ENCODE measurements around the gene GPI. TPM values are rescaled to one million over a fixed set of nuclear protein-coding genes. Genes with fewer than 3 reads are reported as not detected.

The GPI gene
- total RNA-seq, 1 donor from 2014 or later = 221 TPM

DNA sequence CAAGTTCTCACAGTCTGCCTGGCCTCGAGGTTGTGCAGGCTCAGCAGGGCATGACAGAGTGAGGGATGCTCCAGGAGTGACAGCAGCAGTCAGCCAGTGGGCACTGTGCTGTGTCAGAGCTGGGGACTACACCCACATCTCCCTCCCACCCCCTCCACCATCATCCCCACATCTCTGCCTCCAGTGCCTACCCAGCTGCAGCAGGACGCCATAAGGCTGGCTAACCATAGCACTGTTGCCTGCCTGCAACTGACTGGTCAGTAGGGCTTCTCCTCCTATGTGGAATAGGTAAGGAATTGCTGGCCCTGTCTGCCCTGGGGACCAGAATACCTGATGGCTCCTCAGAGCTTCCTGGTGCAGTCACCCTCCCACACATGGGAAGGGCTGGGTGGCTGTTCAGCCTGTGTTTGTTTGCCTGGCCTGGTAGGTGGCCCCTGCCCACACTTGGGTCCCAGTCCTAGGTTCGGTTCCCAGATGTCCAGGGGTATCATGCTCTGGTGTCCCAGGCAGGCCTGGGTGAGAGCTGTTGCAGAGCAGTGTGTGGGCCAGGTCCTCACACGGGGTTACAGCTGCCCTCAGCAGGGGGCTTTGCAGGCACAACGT lies 15.7 kb downstream of the GPI start:
- Mint-ChIP-seq H3K27ac (ENCODE audit: unreplicated experiment) (no peak overlapping the region), H3K4me3 (ENCODE audit: unreplicated experiment) (no peak overlapping the region), H3K27me3 (ENCODE audit: low read depth) (no peaks in the 10 kb centered on the region), H3K9me3 (ENCODE audit: low read depth) (no peaks in the 10 kb centered on the region), H3K4me1 (ENCODE audit: low read depth) (no peaks in the 10 kb centered on the region), H3K36me3 (ENCODE audit: low read depth) (peaks cover 51% of the 10 kb centered on the region)
- DNase-seq (ENCODE audit: low spot score) = no peak
- TF ChIP-seq, protein P1, sequence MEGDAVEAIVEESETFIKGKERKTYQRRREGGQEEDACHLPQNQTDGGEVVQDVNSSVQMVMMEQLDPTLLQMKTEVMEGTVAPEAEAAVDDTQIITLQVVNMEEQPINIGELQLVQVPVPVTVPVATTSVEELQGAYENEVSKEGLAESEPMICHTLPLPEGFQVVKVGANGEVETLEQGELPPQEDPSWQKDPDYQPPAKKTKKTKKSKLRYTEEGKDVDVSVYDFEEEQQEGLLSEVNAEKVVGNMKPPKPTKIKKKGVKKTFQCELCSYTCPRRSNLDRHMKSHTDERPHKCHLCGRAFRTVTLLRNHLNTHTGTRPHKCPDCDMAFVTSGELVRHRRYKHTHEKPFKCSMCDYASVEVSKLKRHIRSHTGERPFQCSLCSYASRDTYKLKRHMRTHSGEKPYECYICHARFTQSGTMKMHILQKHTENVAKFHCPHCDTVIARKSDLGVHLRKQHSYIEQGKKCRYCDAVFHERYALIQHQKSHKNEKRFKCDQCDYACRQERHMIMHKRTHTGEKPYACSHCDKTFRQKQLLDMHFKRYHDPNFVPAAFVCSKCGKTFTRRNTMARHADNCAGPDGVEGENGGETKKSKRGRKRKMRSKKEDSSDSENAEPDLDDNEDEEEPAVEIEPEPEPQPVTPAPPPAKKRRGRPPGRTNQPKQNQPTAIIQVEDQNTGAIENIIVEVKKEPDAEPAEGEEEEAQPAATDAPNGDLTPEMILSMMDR (IDR thresholded peaks at IDR 0.05) = no peak

DNA sequence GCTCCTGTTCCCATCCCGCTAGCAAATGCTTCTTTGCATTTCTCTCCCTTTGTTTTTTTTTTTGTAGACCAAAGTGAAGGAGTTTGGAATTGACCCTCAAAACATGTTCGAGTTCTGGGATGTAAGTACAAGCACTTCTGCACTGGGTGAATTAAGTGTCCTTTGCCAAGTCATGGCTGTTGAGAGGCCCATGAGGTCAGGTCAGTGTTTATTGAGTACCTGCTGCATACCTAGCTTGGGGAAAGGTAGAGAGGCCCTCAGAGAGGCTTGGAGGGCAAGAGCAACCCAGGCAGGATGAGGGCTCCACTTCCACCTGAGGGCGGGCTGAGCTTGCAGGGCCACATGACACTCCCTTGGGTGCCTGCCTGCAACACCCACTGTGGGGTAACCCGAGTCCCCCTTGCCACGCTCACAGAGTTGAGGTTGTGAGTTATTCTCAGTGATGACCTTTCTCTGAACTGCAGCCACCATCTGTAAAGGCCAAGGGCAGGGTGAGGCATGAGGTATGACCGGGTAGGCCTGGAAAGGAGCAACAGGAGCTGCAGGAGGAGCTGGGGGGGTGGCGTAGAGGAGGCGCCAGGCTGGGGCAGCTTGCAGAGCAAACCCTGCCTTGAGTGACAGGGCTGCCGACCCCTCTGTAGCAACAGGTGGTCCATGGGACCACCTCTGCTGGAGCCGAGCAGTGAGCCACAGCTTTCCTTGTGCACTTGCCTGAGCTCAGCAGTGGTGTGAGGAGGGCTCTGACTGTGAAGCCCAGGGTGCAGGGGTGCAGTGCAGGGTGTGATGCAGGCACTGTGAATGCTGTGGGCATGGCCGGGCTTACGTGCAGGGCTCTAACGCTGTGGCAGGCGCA lies 16.6 kb downstream of the GPI start:
- Mint-ChIP-seq H3K36me3 (ENCODE audit: low read depth) (peaks cover 57% of the 10 kb centered on the region), H3K27me3 (ENCODE audit: low read depth) (no peaks in the 10 kb centered on the region)

DNA sequence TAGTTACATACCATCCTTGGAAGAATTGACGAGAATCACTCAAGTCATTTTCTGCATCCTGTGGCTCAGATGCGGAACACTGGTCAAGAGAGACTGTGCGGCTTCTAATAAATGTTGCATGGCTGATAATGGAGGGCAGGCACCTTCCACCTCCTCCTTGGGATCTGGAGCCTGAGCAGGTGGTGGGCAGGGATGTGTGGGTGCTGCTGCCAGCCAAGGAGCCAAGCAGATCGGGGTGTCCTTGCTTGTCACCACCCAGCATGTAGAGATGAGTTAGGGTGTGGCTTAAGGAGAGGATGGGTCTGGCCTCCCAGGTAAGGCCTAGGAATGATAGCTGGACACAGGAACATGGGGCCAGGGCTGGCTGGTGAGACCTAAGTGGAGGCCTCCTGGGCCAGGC lies 17.5 kb downstream of the GPI start:
- TF ChIP-seq, protein P1 (IDR thresholded peaks at IDR 0.05) = no peak
- Mint-ChIP-seq H3K4me3 (ENCODE audit: unreplicated experiment) (no peak overlapping the region), H3K27ac (ENCODE audit: unreplicated experiment) (no peak overlapping the region), H3K4me1 (ENCODE audit: low read depth) (no peaks in the 10 kb centered on the region), H3K36me3 (ENCODE audit: low read depth) (peaks cover 56% of the 10 kb centered on the region), H3K27me3 (ENCODE audit: low read depth) (no peaks in the 10 kb centered on the region), H3K9me3 (ENCODE audit: low read depth) (no peaks in the 10 kb centered on the region)
- DNase-seq (ENCODE audit: low spot score) = no peak

More for the DNA sequence above, 16.6 kb downstream of the GPI start:
- no peak overlapping the region for H3K4me3 Mint-ChIP-seq (ENCODE audit: unreplicated experiment)
- no peak for DNase-seq (ENCODE audit: low spot score)
- no peaks in the 10 kb centered on the region for H3K9me3 Mint-ChIP-seq (ENCODE audit: low read depth)
- no peak overlapping the region for H3K27ac Mint-ChIP-seq (ENCODE audit: unreplicated experiment)
- no peaks in the 10 kb centered on the region for H3K4me1 Mint-ChIP-seq (ENCODE audit: low read depth)
- TF ChIP-seq, protein P1 (IDR thresholded peaks at IDR 0.05) = no peak

DNA sequence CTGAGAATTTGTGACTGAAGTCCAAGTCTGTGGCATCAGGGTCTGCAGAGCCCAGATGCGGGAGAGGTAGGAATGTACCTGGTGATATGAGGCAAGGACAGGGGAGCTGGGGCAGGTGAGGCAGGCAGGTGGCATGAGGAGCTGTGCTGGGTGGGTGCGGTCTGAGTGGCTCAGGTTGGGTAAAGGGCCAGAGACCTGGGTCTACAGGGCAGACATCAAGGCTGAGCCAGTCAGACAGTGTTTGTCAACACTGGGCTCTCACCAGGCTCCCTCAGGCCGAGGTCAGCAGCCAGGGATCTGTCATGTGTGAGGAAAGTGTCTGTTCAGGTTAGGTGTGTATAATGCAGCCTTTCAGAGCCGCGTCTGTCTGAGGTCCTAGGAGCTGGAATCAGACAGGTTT lies 18.6 kb downstream of the GPI start:
- no peak for DNase-seq (ENCODE audit: low spot score)
- H3K36me3 Mint-ChIP-seq (ENCODE audit: low read depth) = peaks cover 58% of the 10 kb centered on the region
- H3K4me1 Mint-ChIP-seq (ENCODE audit: low read depth) = no peaks in the 10 kb centered on the region
- H3K4me3 Mint-ChIP-seq (ENCODE audit: unreplicated experiment) = no peak overlapping the region
- no peaks in the 10 kb centered on the region for H3K27me3 Mint-ChIP-seq (ENCODE audit: low read depth)
- TF ChIP-seq, protein P1 (IDR thresholded peaks at IDR 0.05) = no peak
- peak overlapping the region; percentile 38 for H3K27ac Mint-ChIP-seq (ENCODE audit: unreplicated experiment)
- H3K9me3 Mint-ChIP-seq (ENCODE audit: low read depth) = no peaks in the 10 kb centered on the region

DNA sequence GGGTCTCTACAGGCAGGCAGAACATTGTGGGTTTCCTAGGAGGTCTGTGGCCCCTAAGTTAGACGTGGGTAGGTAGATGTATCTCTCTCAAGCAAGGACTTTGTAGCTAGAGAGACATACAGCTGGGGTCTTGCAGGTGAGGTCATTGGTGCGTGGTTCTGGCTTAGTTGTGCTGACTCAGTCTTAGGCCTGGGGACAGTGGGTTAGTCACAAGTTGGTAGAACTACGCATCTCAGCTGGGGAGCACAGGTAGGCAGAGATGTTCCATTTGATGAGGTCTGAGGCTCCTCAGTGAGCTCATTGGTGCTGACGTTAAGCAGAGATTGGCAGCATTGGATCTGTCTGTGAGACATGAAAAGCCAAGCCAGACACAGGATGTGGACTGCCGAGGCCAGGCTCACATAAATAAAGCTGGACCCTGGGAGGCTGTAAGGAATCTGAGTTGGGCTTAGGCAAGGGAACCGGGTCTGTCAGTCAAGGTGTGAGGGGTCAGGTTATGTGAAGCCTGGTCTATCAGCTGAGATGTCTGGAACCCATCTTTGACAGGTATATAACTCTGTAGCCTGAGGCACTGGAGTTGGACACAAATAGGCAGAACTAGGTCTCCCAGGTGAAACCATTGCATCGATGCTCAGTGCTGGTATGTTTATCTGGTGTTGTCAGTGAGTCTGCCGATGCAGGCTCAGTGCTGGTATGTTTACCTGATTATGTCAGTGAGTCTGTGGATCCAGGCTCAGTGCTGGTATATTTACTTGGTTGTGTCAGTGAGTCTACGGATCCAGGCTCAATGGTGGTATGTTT lies 21.8 kb downstream of the GPI start:
- Mint-ChIP-seq H3K27me3 (ENCODE audit: low read depth) (no peaks in the 10 kb centered on the region), H3K4me1 (ENCODE audit: low read depth) (no peaks in the 10 kb centered on the region), H3K9me3 (ENCODE audit: low read depth) (no peaks in the 10 kb centered on the region), H3K27ac (ENCODE audit: unreplicated experiment) (no peak overlapping the region), H3K4me3 (ENCODE audit: unreplicated experiment) (no peak overlapping the region), H3K36me3 (ENCODE audit: low read depth) (peaks cover 51% of the 10 kb centered on the region)
- no peak for DNase-seq (ENCODE audit: low spot score)
- TF ChIP-seq, protein P1 (IDR thresholded peaks at IDR 0.05) = no peak
